H9 (cell line): ENCODE results near the gene TMEM186. TPM values are rescaled to one million over a fixed set of nuclear protein-coding genes. Genes with fewer than 3 reads are reported as not detected.
A peak's percentile ranks its signal among the peaks of the same experiment; 100 is the strongest.

Experiments
- DNase-seq: peaks from one replicate; pipeline ENCODE4 v3.0.0-alpha.2; 2017
- H2AFZ ChIP-seq: one replicate; pipeline ENCODE4 v1.6.1; 2013; ENCODE audit warnings: mild to moderate bottlenecking, low read length, control low read depth, moderate library complexity
- H2AK5ac ChIP-seq: 2 replicates; pipeline ENCODE4 v1.6.1; 2013; ENCODE audit warnings: low read length, control low read depth, mixed read lengths; ENCODE audit not compliant: insufficient read length
- H2BK120ac ChIP-seq: one replicate; pipeline ENCODE4 v1.6.1; 2013; ENCODE audit warnings: low read depth, mild to moderate bottlenecking, low read length, control low read depth, inconsistent platforms; ENCODE audit not compliant: poor library complexity, severe bottlenecking
- H2BK12ac ChIP-seq: 2 replicates; pipeline ENCODE4 v1.6.1; 2013; ENCODE audit warnings: low read length, control low read depth, mixed read lengths, low read depth; ENCODE audit not compliant: insufficient read length
- H2BK15ac ChIP-seq: 2 replicates; pipeline ENCODE4 v1.6.1; 2013; ENCODE audit warnings: low read depth, low read length, control low read depth
- H2BK20ac ChIP-seq: one replicate; pipeline ENCODE4 v1.6.1; 2013; ENCODE audit warnings: low read depth, mild to moderate bottlenecking, low read length, control low read depth, inconsistent platforms; ENCODE audit not compliant: poor library complexity, severe bottlenecking
- H2BK5ac ChIP-seq: 2 replicates; pipeline ENCODE4 v1.6.1; 2013; ENCODE audit warnings: low read length, control low read depth, mixed read lengths; ENCODE audit not compliant: insufficient read length
- H3K14ac ChIP-seq: 2 replicates; pipeline ENCODE4 v1.6.1; 2013; ENCODE audit warnings: low read length, control low read depth; ENCODE audit not compliant: insufficient read depth
- H3K18ac ChIP-seq: 2 replicates; pipeline ENCODE4 v1.6.1; 2013; ENCODE audit warnings: low read depth, mild to moderate bottlenecking, mixed read lengths, low read length, control low read depth; ENCODE audit not compliant: insufficient read length
- H3K23ac ChIP-seq: 2 replicates; pipeline ENCODE4 v1.6.1; 2013; ENCODE audit warnings: low read length, control low read depth, mixed read lengths, low read depth; ENCODE audit not compliant: insufficient read length
- H3K23me2 ChIP-seq: 2 replicates; pipeline ENCODE4 v1.6.1; 2013; ENCODE audit warnings: low read depth, mild to moderate bottlenecking, mixed read lengths, low read length, control low read depth; ENCODE audit not compliant: insufficient read length, poor library complexity, severe bottlenecking
- H3K27ac ChIP-seq: 2 replicates; pipeline ENCODE4 v1.5.1; 2013; ENCODE audit warnings: low read length, control low read depth, mixed read lengths, low read depth; ENCODE audit not compliant: insufficient read length
- H3K27me3 ChIP-seq: 2 replicates; pipeline ENCODE4 v1.6.1; 2013; ENCODE audit warnings: low read length, control low read depth, inconsistent platforms; ENCODE audit not compliant: insufficient read depth
- H3K4ac ChIP-seq: 2 replicates; pipeline ENCODE4 v1.6.1; 2013; ENCODE audit warnings: low read depth, mild to moderate bottlenecking, control low read depth, inconsistent platforms, low read length, moderate library complexity
- H3K4me1 ChIP-seq: 2 replicates; pipeline ENCODE4 v1.6.1; 2013; ENCODE audit warnings: low read length, control low read depth, inconsistent platforms; ENCODE audit not compliant: insufficient read depth
- H3K4me2 ChIP-seq: 2 replicates; pipeline ENCODE4 v1.6.1; 2013; ENCODE audit warnings: low read length, control low read depth, mixed read lengths; ENCODE audit not compliant: insufficient read length, insufficient read depth
- H3K56ac ChIP-seq: 2 replicates; pipeline ENCODE4 v1.6.1; 2013; ENCODE audit warnings: low read depth, mild to moderate bottlenecking, mixed read lengths, low read length, control low read depth; ENCODE audit not compliant: insufficient read length
- H3K79me1 ChIP-seq: 2 replicates; pipeline ENCODE4 v1.6.1; 2013; ENCODE audit warnings: low read depth, mild to moderate bottlenecking, moderate library complexity, low read length, control low read depth, inconsistent platforms; ENCODE audit not compliant: insufficient read depth, poor library complexity, severe bottlenecking
- H3K79me2 ChIP-seq: 2 replicates; pipeline ENCODE4 v1.6.1; 2013; ENCODE audit warnings: low read length, control low read depth, inconsistent platforms; ENCODE audit not compliant: insufficient read depth
- H3K9ac ChIP-seq: 2 replicates; pipeline ENCODE4 v1.6.1; 2013; ENCODE audit warnings: low read length, control low read depth, mixed read lengths; ENCODE audit not compliant: insufficient read length; ENCODE audit errors: extremely low read depth
- H3K9me3 ChIP-seq: one replicate; pipeline ENCODE4 v1.6.1; 2013; ENCODE audit warnings: low read depth, low read length, inconsistent platforms; ENCODE audit not compliant: control insufficient read depth
- H3T11ph ChIP-seq: one replicate; pipeline ENCODE4 v1.6.1; 2013; ENCODE audit warnings: mild to moderate bottlenecking, low read length, control low read depth, inconsistent platforms
- H4K20me1 ChIP-seq: one replicate; pipeline ENCODE4 v1.6.1; 2013; ENCODE audit not compliant: control insufficient read depth, insufficient read length, insufficient read depth
- H4K5ac ChIP-seq: 2 replicates; pipeline ENCODE4 v1.6.1; 2013; ENCODE audit warnings: low read depth, mild to moderate bottlenecking, mixed read lengths, low read length, control low read depth; ENCODE audit not compliant: insufficient read length
- H4K8ac ChIP-seq: replicated peaks from 2 replicates; pipeline ENCODE4 v1.6.1; 2013; ENCODE audit warnings: low read length, control low read depth, mixed read lengths, low read depth; ENCODE audit not compliant: insufficient read length
- H4K91ac ChIP-seq: 2 replicates; pipeline ENCODE4 v1.6.1; 2013; ENCODE audit warnings: low read depth, mild to moderate bottlenecking, moderate library complexity, mixed read lengths, low read length, control low read depth; ENCODE audit not compliant: insufficient read length
- H3K27ac Mint-ChIP-seq, 3 experiments: 2 replicates in 2 of 3; 3 replicates in 1 of 3; pipeline ENCODE4 v1.8.0; 2020 to 2021; ENCODE audit warnings: mixed read lengths in 3 of 3, mild to moderate bottlenecking in 1 of 3, moderate library complexity in 1 of 3
- H3K27me3 Mint-ChIP-seq: 2 replicates; pipeline ENCODE4 v1.8.0; 2021; ENCODE audit warnings: low read depth, mild to moderate bottlenecking, moderate library complexity, mixed read lengths
- H3K36me3 Mint-ChIP-seq, 3 experiments: 2 replicates in 2 of 3; 3 replicates in 1 of 3; pipeline ENCODE4 v1.8.0; 2020 to 2021; ENCODE audit warnings: low read depth in 3 of 3, mixed read lengths in 3 of 3; ENCODE audit not compliant: insufficient read depth in 1 of 3
- H3K4me1 Mint-ChIP-seq, 2 experiments: 2 replicates each; pipeline ENCODE4 v1.8.0; 2020; ENCODE audit warnings: mixed read lengths in 2 of 2
- H3K4me3 Mint-ChIP-seq, 2 experiments: 2 replicates in 1 of 2; 3 replicates in 1 of 2; pipeline ENCODE4 v1.8.0; 2020 to 2021; ENCODE audit warnings: mild to moderate bottlenecking in 2 of 2, mixed read lengths in 2 of 2, moderate library complexity in 1 of 2
- H3K9me3 Mint-ChIP-seq, 2 experiments: 2 replicates in 1 of 2; 3 replicates in 1 of 2; pipeline ENCODE4 v1.8.0; 2020; ENCODE audit warnings: mild to moderate bottlenecking in 2 of 2, mixed read lengths in 2 of 2, moderate library complexity in 1 of 2
- WGBS: extraction: QIAGEN DNeasy Blood & Tissue Kit; methylation state at CpG from one replicate; pipeline ENCODE4 v1.1.7; 2013; ENCODE audit warnings: missing lambda C conversion rate, low lambda C conversion rate, mixed read lengths; ENCODE audit not compliant: insufficient read length; ENCODE audit errors: extremely low coverage; 5-methylcytosine and 5-hydroxymethylcytosine counted together
- total RNA-seq: library from RNA; stranded (reverse); gene quantifications from 2 replicates; pipeline ENCODE4 v1.2.1, GENCODE V29; 2021
- TF ChIP-seq, protein P1 (sequence below): fragments of 200-600 bp; sonication (generic); conservative IDR thresholded peaks from 3 replicates; pipeline ENCODE4 v1.8.0; 2021; ENCODE audit warnings: antibody characterized with exemption, mild to moderate bottlenecking

Gene TMEM186
- total RNA-seq, 1 experiment from 2014 or later: 9.6 TPM

DNA sequence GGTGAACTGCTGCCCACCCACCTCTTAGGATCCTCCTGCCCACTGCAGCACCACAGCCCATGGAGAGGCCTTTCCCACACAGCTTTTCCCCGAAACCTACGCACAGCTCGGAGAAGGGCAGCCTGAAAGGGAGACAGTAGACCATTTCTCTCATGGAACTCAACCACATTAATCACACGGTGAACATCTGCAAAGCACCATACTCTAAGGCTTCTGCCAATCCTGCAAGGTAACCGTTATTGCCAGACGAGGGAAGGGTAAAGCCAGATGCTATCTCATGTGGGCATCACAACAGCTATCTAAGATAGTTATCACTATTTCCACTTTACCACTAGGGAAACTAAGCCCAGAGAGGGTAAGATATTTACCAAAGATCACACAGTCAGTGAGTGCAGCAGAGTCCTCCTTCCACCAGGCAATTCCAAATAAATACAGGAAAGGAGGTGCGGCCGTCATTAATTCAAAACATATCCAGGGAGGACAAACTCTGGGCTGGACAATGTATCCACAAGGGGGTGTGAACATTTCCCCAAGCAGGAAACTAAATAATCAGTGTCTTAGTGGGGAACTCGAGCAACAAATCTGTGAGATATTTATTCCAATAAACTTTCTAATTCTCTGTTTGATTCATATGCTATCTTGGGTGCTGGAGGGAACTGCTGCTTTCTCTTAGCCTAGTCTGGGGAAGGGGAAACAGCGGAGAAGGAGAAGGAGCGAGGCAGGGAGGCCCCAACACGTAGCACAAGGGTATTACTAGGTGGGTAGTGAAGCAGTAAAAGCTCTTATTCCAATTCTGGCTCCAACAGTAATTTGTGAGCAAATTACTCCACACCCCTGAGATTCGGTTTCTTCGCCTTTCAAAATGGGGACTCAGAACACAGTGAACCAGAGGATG is 723 bp downstream of the TMEM186 start:
- Histone ChIP-seq H3K4ac (no peak overlapping the region), H2BK20ac (no peak overlapping the region), H3K27me3 (no peaks in the 10 kb centered on the region), H3K79me1 (no peaks in the 10 kb centered on the region), H3K9ac (peak overlapping the region; percentile 82), H3K27ac (no peak overlapping the region), H3K14ac (peak overlapping the region; percentile 20; the same call in 1 of the 2 replicates), H2BK120ac (no peak overlapping the region), H2BK5ac (no peak overlapping the region), H3K23ac (no peak overlapping the region), H3K9me3 (no peaks in the 10 kb centered on the region), H2AK5ac (no peak overlapping the region), H4K91ac (no peak overlapping the region), H3K79me2 (peaks cover 18% of the 10 kb centered on the region), H3K18ac (peak overlapping the region; percentile 6), H4K20me1 (no peaks in the 10 kb centered on the region), H3K4me2 (peak overlapping the region; percentile 95), H2BK15ac (no peak overlapping the region), H4K8ac (no peak overlapping the region), H3K23me2 (peaks cover 4% of the 10 kb centered on the region), H3K4me1 (0 out of 2 replicates have a peak, but pooled peaks cover 2% of the 10 kb centered on the region), H3K56ac (no peak overlapping the region), H2AFZ (no peak overlapping the region), H4K5ac (no peak overlapping the region), H3T11ph (no peak overlapping the region), H2BK12ac (no peak overlapping the region)
- H3K27me3 Mint-ChIP-seq: no peaks in the 10 kb centered on the region
- H3K27ac Mint-ChIP-seq: peak overlapping the region; percentile 18 to 98 (median 96); a peak in 5 of 7 replicates
- peak overlapping the region; percentile 93 to 95 for H3K4me3 Mint-ChIP-seq
- TF ChIP-seq, protein P1, sequence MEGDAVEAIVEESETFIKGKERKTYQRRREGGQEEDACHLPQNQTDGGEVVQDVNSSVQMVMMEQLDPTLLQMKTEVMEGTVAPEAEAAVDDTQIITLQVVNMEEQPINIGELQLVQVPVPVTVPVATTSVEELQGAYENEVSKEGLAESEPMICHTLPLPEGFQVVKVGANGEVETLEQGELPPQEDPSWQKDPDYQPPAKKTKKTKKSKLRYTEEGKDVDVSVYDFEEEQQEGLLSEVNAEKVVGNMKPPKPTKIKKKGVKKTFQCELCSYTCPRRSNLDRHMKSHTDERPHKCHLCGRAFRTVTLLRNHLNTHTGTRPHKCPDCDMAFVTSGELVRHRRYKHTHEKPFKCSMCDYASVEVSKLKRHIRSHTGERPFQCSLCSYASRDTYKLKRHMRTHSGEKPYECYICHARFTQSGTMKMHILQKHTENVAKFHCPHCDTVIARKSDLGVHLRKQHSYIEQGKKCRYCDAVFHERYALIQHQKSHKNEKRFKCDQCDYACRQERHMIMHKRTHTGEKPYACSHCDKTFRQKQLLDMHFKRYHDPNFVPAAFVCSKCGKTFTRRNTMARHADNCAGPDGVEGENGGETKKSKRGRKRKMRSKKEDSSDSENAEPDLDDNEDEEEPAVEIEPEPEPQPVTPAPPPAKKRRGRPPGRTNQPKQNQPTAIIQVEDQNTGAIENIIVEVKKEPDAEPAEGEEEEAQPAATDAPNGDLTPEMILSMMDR: 0 out of 3 replicates have a peak, but pooled peaks have one; percentile 9
- no peaks in the 10 kb centered on the region for H3K9me3 Mint-ChIP-seq
- no peak for DNase-seq
- WGBS: no CpG with 5 or more reads among the region's 14 CpGs
- H3K4me1 Mint-ChIP-seq: peaks cover 18 to 19% of the 10 kb centered on the region in 2 experiments
- H3K36me3 Mint-ChIP-seq: peaks cover 0 to 25% (median 23%) of the 10 kb centered on the region in 3 experiments; a peak in 5 of 7 replicates
